SK-N-SH (cell line): ENCODE measurements around the gene PRICKLE2. TPM values are rescaled to one million over a fixed set of nuclear protein-coding genes. Genes with fewer than 3 reads are reported as not detected.

Experiments
- CTCF ChIA-PET: fragments of 300-600, 350-600 bp; formaldehyde crosslinking; extraction: SDS; loops from one replicate; lab custom pipeline; 2021; lab: Yijun Ruan, JAX
- POLR2A ChIA-PET: fragments of 350-600 bp; sonication (Branson Sonifier 250); formaldehyde crosslinking; extraction: SDS; loops from one replicate; lab custom pipeline; 2020; ENCODE audit warnings: antibody characterized with exemption, inconsistent platforms; lab: Yijun Ruan, JAX
- DNase-seq: peaks from one replicate; pipeline ENCODE4 v3.0.0; 2012
- H2AFZ ChIP-seq: fragments of 200-600 bp; sonication (generic); 2 replicates; pipeline ENCODE4 v1.8.1; 2016; ENCODE audit warnings: antibody characterized with exemption, mild to moderate bottlenecking, low read depth
- H3F3A ChIP-seq: fragments of 200-600 bp; sonication (generic); replicated peaks from 2 replicates; pipeline ENCODE3; 2016; ENCODE audit warnings: antibody characterized with exemption, mild to moderate bottlenecking; ENCODE audit not compliant: insufficient read depth
- H3K27ac ChIP-seq, 2 experiments: fragments of 200-500 bp in 1 of 2; fragments of 200-600 bp in 1 of 2; sonication (Bioruptor generic) in 1 of 2; sonication (generic), shearing (Covaris generic) in 1 of 2; 2 replicates each; pipeline versions ENCODE4 v1.5.1 to v1.6.1; 2014 to 2016; ENCODE audit warnings: low read depth in 2 of 2, inconsistent platforms in 1 of 2, low read length in 1 of 2, mild to moderate bottlenecking in 1 of 2, mixed read lengths in 1 of 2
- H3K27me3 ChIP-seq: fragments of 200-600 bp; sonication (generic), shearing (Covaris generic); 2 replicates; pipeline ENCODE4 v1.6.1; 2016; ENCODE audit warnings: mixed run types; ENCODE audit not compliant: insufficient read depth
- H3K36me3 ChIP-seq, 2 experiments: fragments of 200-500 bp in 1 of 2; fragments of 200-600 bp in 1 of 2; sonication (Bioruptor generic) in 1 of 2; sonication (generic) in 1 of 2; replicated peaks in 1 of 2; 2 replicates each; pipeline versions ENCODE3 to v1.5.1; 2014 to 2016; ENCODE audit warnings: low read length in 1 of 2, mild to moderate bottlenecking in 1 of 2; ENCODE audit not compliant: insufficient read depth in 2 of 2, control insufficient read depth in 1 of 2
- H3K4me1 ChIP-seq, 2 experiments: fragments of 200-500 bp in 1 of 2; fragments of 200-600 bp in 1 of 2; sonication (Bioruptor generic) in 1 of 2; sonication (generic), shearing (Covaris generic) in 1 of 2; 2 replicates each; pipeline versions ENCODE4 v1.5.1 to v1.6.1; 2014 to 2016; ENCODE audit warnings: low read depth in 1 of 2, low read length in 1 of 2, mixed run types in 1 of 2; ENCODE audit not compliant: insufficient read depth in 2 of 2, control insufficient read depth in 1 of 2
- H3K4me2 ChIP-seq: fragments of 200-600 bp; sonication (generic), shearing (Covaris generic); 2 replicates; pipeline ENCODE4 v1.6.1; 2017; ENCODE audit warnings: mixed run types
- H3K4me3 ChIP-seq, 2 experiments: fragments of 200-500 bp in 1 of 2; fragments of 200-600 bp in 1 of 2; sonication (Bioruptor generic) in 1 of 2; sonication (generic), shearing (Covaris generic) in 1 of 2; 2 replicates each; pipeline versions ENCODE4 v1.5.1 to v1.8.1; 2014 to 2016; ENCODE audit warnings: low read depth in 2 of 2, inconsistent platforms in 1 of 2, low read length in 1 of 2, mild to moderate bottlenecking in 1 of 2, mixed read lengths in 1 of 2, moderate library complexity in 1 of 2
- H3K79me2 ChIP-seq: fragments of 200-600 bp; sonication (generic); 2 replicates; pipeline ENCODE4 v1.8.1; 2017; ENCODE audit warnings: mild to moderate bottlenecking; ENCODE audit not compliant: insufficient read depth
- H3K9ac ChIP-seq: fragments of 200-600 bp; sonication (generic); 2 replicates; pipeline ENCODE4 v1.6.1; 2017; ENCODE audit warnings: mixed run types
- H3K9me2 ChIP-seq: fragments of 200-600 bp; sonication (generic); 2 replicates; pipeline ENCODE4 v1.6.1; 2017; ENCODE audit warnings: mixed run types
- H3K9me3 ChIP-seq: fragments of 200-600 bp; sonication (generic); 2 replicates; pipeline ENCODE4 v1.6.1; 2017; ENCODE audit warnings: mixed run types, mild to moderate bottlenecking, moderate library complexity
- H4K20me1 ChIP-seq: fragments of 200-600 bp; sonication (generic); 2 replicates; pipeline ENCODE4 v1.6.1; 2017; ENCODE audit warnings: mild to moderate bottlenecking, mixed run types; ENCODE audit not compliant: insufficient read depth
- CTCF ChIP-seq: fragments of 200-600 bp; sonication (generic); IDR thresholded peaks from 2 replicates; pipeline ENCODE4 v1.6.1; 2017; ENCODE audit warnings: antibody characterized with exemption, mild to moderate bottlenecking, moderate library complexity
- ELF1 ChIP-seq: IDR thresholded peaks from 2 replicates; pipeline ENCODE4 v1.4.0; 2012
- EP300 ChIP-seq, 2 experiments: IDR thresholded peaks; 2 replicates each; pipeline versions ENCODE4 v1.4.0 to v1.6.1; 2012; ENCODE audit warnings: borderline replicate concordance in 1 of 2, low read depth in 1 of 2, low read length in 1 of 2
- FOXJ3 ChIP-seq: sonication (generic); formaldehyde crosslinking; IDR thresholded peaks from 2 replicates; pipeline ENCODE4 v1.5.1; 2020; ENCODE audit warnings: mild to moderate bottlenecking, missing genetic modification reagents
- FOXM1 ChIP-seq: IDR thresholded peaks from 2 replicates; pipeline ENCODE4 v1.4.0; 2012; ENCODE audit warnings: low read depth, mild to moderate bottlenecking
- JUND ChIP-seq: IDR thresholded peaks from 2 replicates; pipeline ENCODE4 v1.4.0; 2012
- MEF2A ChIP-seq: IDR thresholded peaks from 2 replicates; pipeline ENCODE4 v1.4.0; 2012; ENCODE audit warnings: low read depth, borderline replicate concordance
- NRF1 ChIP-seq: IDR thresholded peaks from 2 replicates; pipeline ENCODE4 v1.6.1; 2012; ENCODE audit warnings: low read depth, mild to moderate bottlenecking, low read length
- PBX3 ChIP-seq: IDR thresholded peaks from 2 replicates; pipeline ENCODE4; 2012
- POLR2AphosphoS5 ChIP-seq: IDR thresholded peaks from 2 replicates; pipeline ENCODE4 v1.6.1; 2012; ENCODE audit warnings: low read depth, low read length
- RAD21 ChIP-seq: IDR thresholded peaks from 2 replicates; pipeline ENCODE4 v1.6.1; 2012; ENCODE audit warnings: mild to moderate bottlenecking, low read length
- REST ChIP-seq: IDR thresholded peaks from 2 replicates; pipeline ENCODE4 v1.6.1; 2012; ENCODE audit warnings: mild to moderate bottlenecking, low read depth, low read length, moderate library complexity
- RXRA ChIP-seq: IDR thresholded peaks from 2 replicates; pipeline ENCODE4 v1.4.0; 2012; ENCODE audit warnings: low read depth, mild to moderate bottlenecking, borderline replicate concordance
- TAF1 ChIP-seq: IDR thresholded peaks from 2 replicates; pipeline ENCODE4 v1.6.1; 2012; ENCODE audit warnings: low read depth, mild to moderate bottlenecking, low read length, moderate library complexity, borderline replicate concordance
- USF1 ChIP-seq: IDR thresholded peaks from 2 replicates; pipeline ENCODE4 v1.4.0; 2012; ENCODE audit warnings: low read depth, borderline replicate concordance
- YY1 ChIP-seq: IDR thresholded peaks from 2 replicates; pipeline ENCODE4 v1.4.0; 2012; ENCODE audit warnings: low read depth, mild to moderate bottlenecking
- ZBTB33 ChIP-seq: IDR thresholded peaks from 2 replicates; pipeline ENCODE4 v1.4.0; 2012; ENCODE audit warnings: low read depth, borderline replicate concordance
- WGBS: methylation state at CpG from one replicate; pipeline ENCODE4 v1.1.6; 2017; ENCODE audit warnings: low lambda C conversion rate; 5-methylcytosine and 5-hydroxymethylcytosine counted together
- polyA plus RNA-seq, 3 experiments: library from polyadenylated mRNA; depleted of rRNA; stranded (reverse); fragments of >200 nt; gene quantifications; 2 replicates each; pipeline ENCODE4 v1.2.3, GENCODE V29; 2012

The PRICKLE2 gene
- polyA plus RNA-seq, 1 of the 3 experiments (the other 2 are of a cell fraction) = 0.67 TPM

GRCh38 chr3:64188810-64189560, 36.3 kb downstream of the PRICKLE2 start (continued):
- peak; percentile 72 for TF ChIP-seq PBX3
- TF ChIP-seq NRF1 = no peak
- peak; percentile 93 for TF ChIP-seq RXRA
- peak; percentile 96 for TF ChIP-seq JUND
- no peak for TF ChIP-seq FOXJ3 (CRISPR knock-in tag)

GRCh38 chr3:64187065-64187959, 38.0 kb downstream of the PRICKLE2 start:
- no peaks in the 10 kb centered on the region for H3K36me3 ChIP-seq
- WGBS = 9% methylated on average over 9 of the region's 9 CpGs
- H3K4me3 ChIP-seq = peak overlapping the region; percentile 9 to 50; a peak in 3 of 4 replicates
- H3K4me1 ChIP-seq = peaks cover 16 to 42% of the 10 kb centered on the region in 2 experiments
- peak overlapping the region; percentile 87 to 99; a peak in 3 of 4 replicates for H3K27ac ChIP-seq
- no peak overlapping the region for H2AFZ ChIP-seq
- no peaks in the 10 kb centered on the region for H4K20me1 ChIP-seq
- no peaks in the 10 kb centered on the region for H3K9me3 ChIP-seq
- H3F3A ChIP-seq = peaks cover 42% of the 10 kb centered on the region
- H3K9ac ChIP-seq = peak overlapping the region; percentile 82
- ChIA-PET POLR2A (no interaction called here), CTCF (interaction anchor here (0.7 to 2.1 kb wide), 3 partner anchors 18 to 157 kb away, joined by 3 to 9 read pairs (median 4); no protein-coding TSS in a partner anchor)
- H3K27me3 ChIP-seq = no peaks in the 10 kb centered on the region
- no peak for DNase-seq
- H3K79me2 ChIP-seq = no peaks in the 10 kb centered on the region; the same call in 1 of the 2 replicates
- H3K9me2 ChIP-seq = no peaks in the 10 kb centered on the region
- peak overlapping the region; percentile 61 for H3K4me2 ChIP-seq
- TF ChIP-seq POLR2AphosphoS5 (peak; percentile 80; the same call in 1 of the 2 replicates), ELF1 (no peak; the same call in 1 of the 2 replicates), FOXM1 (peak; percentile 54), EP300 (IDR thresholded peaks at IDR 0.05; ENCODE audit: borderline replicate concordance in 1 of 2, low read depth in 1 of 2, low read length in 1 of 2) (peak in 1 of 2 experiments; percentile 93; a peak in 2 of 4 replicates), TAF1 (peak; percentile 73; the same call in 1 of the 2 replicates), PBX3 (peak; percentile 79), RAD21 (no peak), USF1 (peak; percentile 84), MEF2A (peak; percentile 96), ZBTB33 (0 out of 2 replicates have a peak, but pooled peaks have one; percentile 67), CTCF (peak; percentile 30), REST (peak; percentile 67), YY1 (no peak)
